SU-DHL-6 (cell line): ENCODE results near the gene GDPD3.

Experiments
- H2AFZ ChIP-seq: fragments of 200-600 bp; sonication (generic); 2 replicates; pipeline ENCODE4 v1.6.1; 2014; ENCODE audit warnings: low read depth, mild to moderate bottlenecking, moderate library complexity, mixed read lengths, antibody characterized with exemption, low read length; ENCODE audit not compliant: severe bottlenecking
- H3F3A ChIP-seq: fragments of 200-600 bp; shearing (Covaris generic); 2 replicates; pipeline ENCODE4 v1.6.0; 2016; ENCODE audit warnings: antibody characterized with exemption, mild to moderate bottlenecking; ENCODE audit not compliant: insufficient read depth
- H3K27ac ChIP-seq: fragments of 200-600 bp; sonication (generic); 2 replicates; pipeline ENCODE4 v1.5.1; 2016; ENCODE audit warnings: low read depth, mild to moderate bottlenecking, low read length, moderate library complexity, mixed read lengths
- H3K27me3 ChIP-seq: fragments of 200-600 bp; sonication (generic), shearing (Covaris generic); 2 replicates; pipeline ENCODE4 v1.6.0; 2014; ENCODE audit warnings: mild to moderate bottlenecking, low read length
- H3K36me3 ChIP-seq: fragments of 200-600 bp; sonication (generic); 2 replicates; pipeline ENCODE4 v1.6.1; 2014; ENCODE audit warnings: mild to moderate bottlenecking, low read length, mixed read lengths
- H3K4me2 ChIP-seq: fragments of 300-600, 200-600 bp; shearing (Covaris generic), sonication (generic); 2 replicates; pipeline ENCODE4 v1.6.0; 2014; ENCODE audit warnings: low read length, low read depth, mild to moderate bottlenecking; ENCODE audit not compliant: poor library complexity, severe bottlenecking
- H3K4me3 ChIP-seq: fragments of 200-600 bp; sonication (generic); 2 replicates; pipeline ENCODE4 v1.5.1; 2014; ENCODE audit warnings: antibody characterized with exemption, low read length, mild to moderate bottlenecking, mixed read lengths; ENCODE audit not compliant: insufficient read depth, poor library complexity, severe bottlenecking
- H3K79me2 ChIP-seq: fragments of 200-600 bp; sonication (generic); 2 replicates; pipeline ENCODE4 v1.6.1; 2014; ENCODE audit warnings: mild to moderate bottlenecking, low read length, moderate library complexity; ENCODE audit not compliant: insufficient read depth
- H3K9ac ChIP-seq: fragments of 200-600 bp; sonication (generic); 2 replicates; pipeline ENCODE4 v1.7.0; 2014; ENCODE audit warnings: mild to moderate bottlenecking, low read length
- H3K9me2 ChIP-seq: fragments of 200-600 bp; sonication (generic); replicated peaks from 2 replicates; pipeline ENCODE4 v1.6.1; 2014; ENCODE audit warnings: low read length; ENCODE audit not compliant: insufficient read depth
- H3K9me3 ChIP-seq: fragments of 200-600 bp; sonication (generic); 2 replicates; pipeline ENCODE4 v1.6.1; 2014; ENCODE audit warnings: low read length, mixed read lengths; ENCODE audit not compliant: insufficient read depth
- H4K20me1 ChIP-seq: fragments of 200-600 bp; sonication (generic); 2 replicates; pipeline ENCODE4 v1.6.1; 2014; ENCODE audit warnings: low read depth, mild to moderate bottlenecking, antibody characterized with exemption, low read length, moderate library complexity, mixed read lengths
- CTCF ChIP-seq: fragments of 200-600 bp; sonication (generic); IDR thresholded peaks from one replicate; pipeline ENCODE4 v1.5.1; 2017; ENCODE audit warnings: antibody characterized with exemption, mild to moderate bottlenecking, low read length, moderate library complexity; ENCODE audit not compliant: insufficient read depth, poor library complexity, severe bottlenecking
- EZH2phosphoT487 ChIP-seq: fragments of 200-600 bp; sonication (generic), shearing (Covaris generic); conservative IDR thresholded peaks from 2 replicates; pipeline ENCODE4 v1.6.1; 2018; ENCODE audit warnings: mild to moderate bottlenecking, antibody characterized with exemption, low read length, moderate library complexity, mixed read lengths

The GDPD3 gene

GRCh38 chr16:30104090-30104489, 9.2 kb downstream of the GDPD3 start:
- H3K9me2 ChIP-seq: no peaks in the 10 kb centered on the region
- H3F3A ChIP-seq: no peaks in the 10 kb centered on the region
- TF ChIP-seq CTCF: no peak
- TF ChIP-seq EZH2phosphoT487: no peak
- no peak overlapping the region for H2AFZ ChIP-seq
- H3K27me3 ChIP-seq: no peaks in the 10 kb centered on the region
- H3K79me2 ChIP-seq: no peaks in the 10 kb centered on the region
- H3K9ac ChIP-seq: no peak overlapping the region
- no peak overlapping the region for H3K4me2 ChIP-seq
- no peak overlapping the region for H3K4me3 ChIP-seq
- no peaks in the 10 kb centered on the region for H3K9me3 ChIP-seq
- H3K36me3 ChIP-seq: no peaks in the 10 kb centered on the region
- no peaks in the 10 kb centered on the region for H4K20me1 ChIP-seq
- no peak overlapping the region for H3K27ac ChIP-seq

DNA sequence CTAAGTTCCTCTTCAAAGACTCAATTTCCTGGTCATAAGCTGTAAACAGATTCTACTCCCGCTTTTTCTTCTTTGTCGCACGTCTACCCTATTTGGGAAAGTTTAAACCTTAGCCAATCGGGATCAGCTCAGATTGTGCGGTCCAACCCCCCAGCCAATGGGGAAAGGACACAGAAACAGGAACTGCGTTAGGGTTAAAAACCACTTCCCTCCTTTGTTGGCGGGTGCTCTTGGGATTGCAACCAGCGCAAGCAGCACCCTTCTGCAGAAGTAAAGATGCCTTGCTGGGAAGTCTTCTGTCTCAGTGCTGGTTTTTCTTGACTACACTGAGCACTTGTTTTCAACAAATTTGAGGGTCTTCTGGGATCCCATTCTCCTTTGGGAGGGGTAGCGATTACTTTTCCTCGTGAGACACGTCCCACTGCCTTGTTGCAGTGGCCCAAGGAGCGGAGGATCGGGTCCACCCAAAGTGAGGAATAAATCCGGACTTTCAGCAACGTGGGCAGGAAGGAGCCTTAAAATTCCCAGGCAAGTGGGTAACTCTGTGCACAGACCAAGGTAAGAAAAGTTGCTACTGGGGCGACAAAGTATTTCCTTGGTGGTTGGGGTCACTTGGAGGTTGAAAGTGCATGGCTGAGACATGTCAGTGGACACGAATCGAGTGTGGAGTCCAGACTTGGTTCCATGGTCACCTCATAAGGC, 16.3 kb downstream of the GDPD3 start:
- TF ChIP-seq EZH2phosphoT487: no peak
- TF ChIP-seq CTCF: no peak

DNA sequence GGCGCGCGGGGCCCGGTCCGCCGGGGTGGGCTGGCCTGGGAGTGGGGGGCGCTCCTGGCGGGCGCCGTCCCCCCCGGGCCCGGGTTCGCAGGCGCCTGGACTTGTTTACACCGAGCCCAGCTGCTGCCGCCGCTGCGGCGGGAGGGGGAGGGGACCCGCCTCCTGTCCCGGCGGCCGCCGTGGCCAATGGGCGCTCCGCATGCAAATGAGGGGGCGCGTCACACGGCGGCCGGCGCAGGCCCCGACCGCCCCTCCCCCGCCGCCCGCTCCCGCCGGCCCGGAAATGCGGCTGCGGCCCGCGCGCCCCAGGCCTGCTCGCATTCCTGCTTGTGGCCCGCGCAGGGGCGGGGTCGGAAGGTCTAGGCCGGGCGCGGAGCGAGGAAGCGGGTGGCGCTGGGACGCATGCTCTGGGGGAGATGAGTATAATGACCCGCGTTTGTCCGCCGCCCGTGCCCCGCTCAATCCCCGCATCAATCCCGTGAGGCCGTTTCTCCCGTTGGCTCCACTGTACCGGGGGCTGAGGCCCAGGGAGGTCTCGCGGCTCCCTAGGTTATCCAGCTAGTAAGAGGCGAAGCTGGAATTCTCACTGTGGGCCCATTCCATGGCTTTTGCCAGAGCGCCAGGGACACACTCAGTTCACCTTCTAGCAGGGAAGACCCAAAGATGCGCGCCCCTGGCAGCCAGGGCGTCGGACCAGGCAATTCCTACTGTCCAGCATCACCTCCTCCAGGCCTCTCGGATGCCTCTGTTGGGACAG, 17.1 kb downstream of the GDPD3 start, which contains the start of gene YPEL3:
TSS of gene YPEL3 (minus strand) at position 109 of the 757 bp plus-strand sequence. CDS start 731 bp downstream, outside the sequence.
- Histone ChIP-seq H3K4me2 (peak within 1 kb of the TSS; percentile 58), H3K79me2 (no peaks in the 10 kb centered on the region), H3K27ac (peak within 1 kb of the TSS; percentile 43; the same call in 1 of the 2 replicates), H3K4me3 (peak within 1 kb of the TSS; percentile 41), H3K9me3 (peaks cover 23% of the 10 kb centered on the region), H4K20me1 (no peaks in the 10 kb centered on the region), H3F3A (peaks cover 18% of the 10 kb centered on the region), H3K27me3 (no peaks in the 10 kb centered on the region), H3K9me2 (no peaks in the 10 kb centered on the region), H3K9ac (peak within 1 kb of the TSS; percentile 51), H3K36me3 (peaks cover 3% of the 10 kb centered on the region; the same call in 1 of the 2 replicates), H2AFZ (peak within 1 kb of the TSS; percentile 95)
- no peak for TF ChIP-seq EZH2phosphoT487
- TF ChIP-seq CTCF: no peak

More for the DNA sequence above, 16.3 kb downstream of the GDPD3 start:
- no peaks in the 10 kb centered on the region for H3K79me2 ChIP-seq
- H4K20me1 ChIP-seq: no peaks in the 10 kb centered on the region
- H3K36me3 ChIP-seq: peaks cover 3% of the 10 kb centered on the region; the same call in 1 of the 2 replicates
- no peaks in the 10 kb centered on the region for H3K27me3 ChIP-seq
- H3K27ac ChIP-seq: no peak overlapping the region; the same call in 1 of the 2 replicates
- peaks cover 18% of the 10 kb centered on the region for H3F3A ChIP-seq
- H3K9ac ChIP-seq: peak overlapping the region; percentile 51; the same call in 1 of the 2 replicates
- peak overlapping the region; percentile 95 for H2AFZ ChIP-seq
- H3K9me2 ChIP-seq: no peaks in the 10 kb centered on the region
- H3K4me2 ChIP-seq: peak overlapping the region; percentile 58
- H3K9me3 ChIP-seq: peaks cover 23% of the 10 kb centered on the region
- H3K4me3 ChIP-seq: peak overlapping the region; percentile 41
